Hepatic stellate cell (primary cell): ENCODE data around the gene EXOC4.
"Not testable (repeated sequence)": the region's sequence is repeated elsewhere in the genome, so short reads cannot be mapped to it uniquely, and the experiment has no call there.

ENCODE experiments used
- DNase-seq: peaks from one replicate; pipeline ENCODE4 v3.0.0; 2011; ENCODE audit warnings: low spot score

EXOC4 gene

GRCh38 chr7:133873631-133874030, 620.8 kb downstream of the EXOC4 start:
- DNase-seq: no peak

- no peak for DNase-seq
Measured at GRCh38 chr7:133883591-133883990, 630.7 kb downstream of the EXOC4 start.

GRCh38 chr7:133885213-133885612, 632.3 kb downstream of the EXOC4 start:
- DNase-seq: no peak

DNA sequence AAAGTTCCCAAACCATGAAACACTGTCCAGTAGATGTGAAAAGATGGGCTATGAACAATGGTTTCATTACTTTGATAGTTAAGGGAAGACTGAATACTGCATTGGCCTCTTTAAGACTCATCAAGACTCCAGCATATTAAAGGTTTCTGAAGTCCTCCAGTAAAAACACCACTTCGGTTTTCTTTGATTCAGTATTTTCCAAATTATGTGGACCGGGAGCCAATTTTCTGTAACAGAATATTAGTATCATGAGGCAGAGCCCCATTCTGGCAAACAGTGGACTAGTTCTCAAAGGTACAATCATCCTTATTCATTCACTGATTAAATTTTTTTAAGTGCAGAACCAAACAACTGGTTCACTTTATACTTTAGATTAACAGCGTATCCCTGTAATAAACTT, 633.2 kb downstream of the EXOC4 start:
- DNase-seq: no peak

DNA sequence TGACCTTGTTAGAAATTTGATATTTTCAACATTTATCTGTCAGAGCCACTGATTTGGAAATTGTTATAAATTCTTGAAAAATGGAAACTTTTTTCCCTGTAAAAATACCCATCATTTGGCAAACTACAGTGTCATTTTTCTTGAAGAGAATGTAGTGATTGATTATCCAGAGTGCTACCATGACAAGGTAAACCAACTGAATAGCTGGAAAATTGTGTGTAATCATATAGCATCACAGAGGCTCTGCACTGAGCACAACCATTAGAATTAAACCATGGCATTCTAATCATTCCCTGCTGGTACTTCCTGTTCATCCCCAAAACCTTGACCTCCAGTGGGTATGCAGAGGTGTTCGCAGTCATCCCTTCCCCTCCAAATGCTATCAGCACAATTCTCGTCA, 633.9 kb downstream of the EXOC4 start:
- DNase-seq: no peak

DNA sequence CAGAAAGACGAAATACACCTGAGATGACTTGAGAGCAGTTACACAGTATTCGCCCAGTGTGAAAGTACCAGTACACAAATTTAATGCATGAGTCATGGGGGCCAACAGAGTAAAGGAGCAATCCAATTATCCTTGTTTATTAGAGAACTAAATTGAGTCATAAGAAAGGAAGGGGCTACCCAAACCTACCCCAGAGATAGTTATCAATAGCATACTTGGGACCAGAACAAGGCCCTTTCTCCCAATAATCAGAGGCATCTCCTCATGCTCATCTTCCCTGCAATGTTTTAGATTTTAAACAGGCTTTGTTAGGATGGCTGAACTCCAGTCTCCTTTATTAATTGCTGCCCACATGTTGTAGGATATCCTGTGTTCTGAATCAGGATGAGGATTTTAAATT, 634.6 kb downstream of the EXOC4 start:
- DNase-seq: no peak

DNA sequence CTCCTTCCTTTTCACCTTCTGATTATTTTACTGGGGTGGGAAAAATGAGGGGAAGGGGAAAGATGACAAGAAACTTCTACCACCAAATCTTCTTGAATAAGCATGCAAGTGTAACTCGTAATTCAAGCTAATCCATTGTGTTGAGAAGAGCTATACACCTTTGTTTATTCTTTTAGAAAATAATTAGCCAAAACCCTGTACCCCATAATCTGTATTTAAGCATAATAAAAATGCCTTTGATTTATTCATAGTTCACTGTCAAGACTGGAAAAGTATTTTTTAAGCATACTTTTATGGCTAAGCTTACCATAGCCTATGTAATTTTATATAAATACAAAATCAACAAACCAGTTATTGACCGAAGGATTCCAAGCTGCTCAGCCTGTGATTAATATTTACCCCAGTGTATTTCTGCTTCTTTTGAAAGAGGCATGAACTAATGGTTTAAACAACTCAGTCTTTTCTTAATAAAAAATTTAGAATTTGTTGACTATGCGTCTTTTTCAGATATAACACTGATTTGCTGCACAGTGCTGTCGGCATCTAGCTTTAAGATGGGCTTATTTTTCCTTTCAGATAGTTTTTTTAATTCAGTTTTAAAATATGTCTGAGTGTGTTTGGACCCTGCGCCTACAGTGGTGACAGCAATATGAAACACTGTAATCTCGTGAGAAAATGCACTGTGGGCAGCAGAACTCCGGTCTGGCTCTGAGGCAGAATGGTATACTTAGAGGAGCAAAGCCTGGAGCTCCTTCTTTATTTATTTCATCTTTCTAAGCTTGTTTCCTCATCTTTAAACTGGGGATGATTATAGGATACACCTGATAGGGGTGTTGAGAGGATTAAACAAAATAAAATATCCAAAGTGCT, 635.4 kb downstream of the EXOC4 start:
- DNase-seq: no peak

DNA sequence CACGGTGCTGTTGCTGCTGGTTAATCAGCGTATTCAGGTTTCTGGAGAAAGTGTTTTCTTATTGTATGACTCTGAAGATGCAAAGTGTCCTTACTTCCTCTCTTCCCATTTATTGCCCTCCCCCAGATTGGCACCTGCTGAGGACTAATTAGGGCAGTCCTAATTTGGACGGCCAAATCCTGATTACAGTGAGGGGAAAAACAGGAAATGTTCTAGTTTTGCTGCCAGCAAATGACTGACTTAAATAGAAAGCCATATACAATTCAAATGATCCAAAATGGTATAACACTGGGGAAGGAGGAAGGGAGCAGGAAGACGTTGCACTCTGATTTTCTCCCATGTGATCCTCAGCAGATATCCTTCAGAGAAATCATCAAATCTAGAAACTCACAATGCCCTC, 651.9 kb downstream of the EXOC4 start:
- DNase-seq: no peak

GRCh38 chr7:133906553-133906952, 653.7 kb downstream of the EXOC4 start:
- not testable (repeated sequence) for DNase-seq

GRCh38 chr7:133910761-133911160, 657.9 kb downstream of the EXOC4 start:
- DNase-seq: no peak

DNA sequence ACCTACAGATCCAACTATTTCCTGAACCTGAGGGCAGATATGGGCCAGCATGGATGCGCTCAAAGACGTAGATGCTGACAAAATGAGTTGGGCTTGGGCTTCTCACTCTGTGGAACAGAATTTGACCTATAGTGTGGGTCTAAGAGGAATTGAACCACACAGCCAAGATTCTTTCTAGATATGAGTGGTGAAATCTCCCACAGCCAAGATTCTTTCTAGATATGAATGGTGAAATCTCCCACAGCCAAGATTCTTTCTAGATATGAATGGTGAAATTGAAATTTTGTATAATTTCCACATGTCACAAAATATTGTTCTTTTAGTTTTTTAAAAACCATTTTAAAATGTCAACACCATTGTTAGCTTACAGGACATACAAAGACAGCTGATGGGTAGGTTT, 658.8 kb downstream of the EXOC4 start:
- no peak for DNase-seq

- DNase-seq: peak; percentile 12
Measured at GRCh38 chr7:133912916-133913697, 660.2 kb downstream of the EXOC4 start.

DNA sequence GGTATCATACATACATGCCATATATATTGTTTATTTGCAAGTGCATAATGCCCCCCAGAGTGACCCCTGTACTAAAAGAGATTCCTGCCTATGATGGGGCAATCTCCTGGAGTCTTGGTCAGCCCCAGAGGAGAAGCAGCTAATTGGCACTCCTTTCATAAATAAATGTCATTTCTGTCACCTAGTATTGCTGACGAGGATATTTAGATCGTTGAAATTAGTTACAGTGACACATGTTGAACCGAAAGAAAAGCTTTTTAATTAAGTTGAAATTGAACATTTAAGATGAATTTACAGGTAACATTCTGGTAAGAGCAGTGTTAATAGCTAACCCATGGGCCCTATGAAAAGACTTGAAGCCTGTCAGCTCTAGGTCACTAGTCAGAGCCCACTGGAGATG, 663.7 kb downstream of the EXOC4 start:
- no peak for DNase-seq

GRCh38 chr7:133919810-133920209, 666.9 kb downstream of the EXOC4 start:
- no peak for DNase-seq

DNA sequence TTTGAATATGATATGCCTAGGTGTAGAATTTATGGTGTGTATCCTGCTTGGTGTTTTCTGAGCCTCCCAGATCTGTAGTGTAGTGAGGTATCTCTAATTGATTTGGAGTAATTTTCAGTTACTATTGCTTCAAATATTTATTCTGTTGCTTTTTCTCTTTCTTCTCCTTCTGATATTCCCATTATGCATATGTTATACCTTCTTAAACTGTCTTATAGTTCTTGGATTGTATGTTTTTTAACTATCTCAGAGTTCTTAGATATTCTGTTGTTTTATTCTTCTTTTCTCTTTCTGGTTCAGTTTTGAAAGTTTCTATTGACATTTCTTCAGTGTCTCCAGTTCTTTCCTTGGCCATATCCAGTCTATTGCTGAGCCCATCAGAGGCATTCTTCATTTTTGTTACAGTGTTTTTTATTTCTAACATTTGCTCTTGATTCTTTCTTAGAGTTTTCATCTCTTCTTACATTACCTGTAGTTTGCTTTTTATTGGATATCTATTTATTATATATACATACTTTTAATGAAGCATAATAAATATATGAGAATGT, 668.8 kb downstream of the EXOC4 start:
- no peak for DNase-seq

DNA sequence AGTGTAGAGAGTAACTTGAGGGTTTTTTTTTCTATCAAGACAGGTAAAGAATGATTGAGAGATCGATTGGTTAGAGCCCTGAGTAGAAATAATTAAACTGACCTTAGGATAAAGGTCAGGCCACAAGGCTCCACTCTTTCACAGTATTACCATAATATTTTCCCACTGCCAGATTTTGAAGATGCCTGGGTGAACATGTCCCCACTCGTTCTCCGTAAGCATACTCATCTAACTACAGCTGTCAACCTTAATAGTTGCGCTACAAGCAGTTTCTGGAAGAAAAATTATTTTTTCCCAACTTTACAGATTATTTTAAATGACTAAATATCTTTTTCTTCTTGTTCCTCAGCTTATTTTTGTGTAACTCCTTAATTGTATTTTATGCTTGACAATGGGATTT, 671.1 kb downstream of the EXOC4 start:
- no peak for DNase-seq

- no peak for DNase-seq
Measured at GRCh38 chr7:133931053-133931452, 678.2 kb downstream of the EXOC4 start.

DNA sequence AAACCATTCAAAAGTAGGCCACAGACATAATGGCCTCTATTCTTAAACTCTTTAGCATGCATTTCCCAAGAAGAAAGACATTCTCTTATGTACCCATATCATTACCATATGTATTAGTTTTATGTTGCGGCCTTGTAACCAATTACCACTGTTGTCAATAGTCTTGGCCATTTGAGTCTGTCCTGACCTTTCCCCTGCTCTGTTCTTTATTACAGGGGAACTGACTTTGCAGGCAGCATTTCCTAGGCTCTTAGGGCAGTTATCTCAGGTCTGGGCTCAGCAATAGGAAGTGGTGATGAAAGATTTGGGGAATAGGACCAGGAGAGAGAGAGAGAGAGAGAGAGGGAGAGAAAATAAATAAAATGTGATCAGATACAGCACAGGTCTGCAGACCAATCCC, 679.7 kb downstream of the EXOC4 start:
- no peak for DNase-seq

DNA sequence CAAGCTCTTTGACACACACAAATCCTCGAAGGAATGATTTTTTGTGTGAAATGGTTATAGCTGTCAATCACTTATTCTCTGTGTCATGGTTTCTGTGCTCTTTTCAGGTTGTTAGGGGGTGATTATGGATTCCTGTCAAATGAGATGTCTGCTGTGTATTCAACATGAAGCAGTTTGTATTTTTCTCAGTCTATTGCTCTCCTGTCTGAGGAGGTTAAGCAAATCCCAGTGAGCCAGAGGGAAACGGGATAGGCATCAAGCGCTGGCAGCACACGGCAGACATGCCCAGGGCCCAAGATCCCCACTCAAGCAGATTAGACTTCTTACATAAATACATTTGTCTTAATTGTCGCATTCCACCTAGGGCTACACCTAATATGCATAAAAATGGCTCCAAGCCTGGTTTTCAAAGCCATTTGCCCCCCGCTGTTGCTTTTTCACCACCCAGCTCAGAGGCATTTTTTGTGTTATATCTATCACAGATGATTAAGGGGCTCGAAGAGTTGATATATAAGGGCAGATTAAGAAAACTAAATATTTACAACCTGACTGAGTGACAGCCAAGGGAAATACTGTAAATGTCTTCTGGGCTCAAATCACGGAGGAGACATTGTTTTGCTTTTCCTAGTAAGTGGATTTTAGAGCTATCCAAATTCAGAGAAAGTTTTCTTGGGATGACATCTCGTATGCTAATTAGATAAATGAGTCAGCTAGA, 681.5 kb downstream of the EXOC4 start:
- DNase-seq: no peak

DNA sequence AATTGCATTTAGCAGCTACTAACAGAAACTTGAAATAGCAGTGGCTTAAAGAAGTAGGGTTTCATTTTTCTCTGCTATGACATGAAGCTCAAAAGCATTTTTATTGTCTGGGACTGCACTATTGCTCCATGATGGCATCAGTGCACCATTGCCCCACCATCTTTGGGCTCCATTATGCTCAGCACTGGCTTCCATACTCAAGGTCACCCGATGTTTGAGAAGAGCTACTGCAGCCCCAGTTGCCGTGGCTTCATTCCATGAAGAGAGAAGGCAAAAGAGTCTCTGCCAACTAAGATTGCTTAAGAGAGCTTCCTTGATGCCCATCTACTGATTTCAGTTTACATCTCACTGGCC, 682.1 kb downstream of the EXOC4 start:
- no peak for DNase-seq

DNA sequence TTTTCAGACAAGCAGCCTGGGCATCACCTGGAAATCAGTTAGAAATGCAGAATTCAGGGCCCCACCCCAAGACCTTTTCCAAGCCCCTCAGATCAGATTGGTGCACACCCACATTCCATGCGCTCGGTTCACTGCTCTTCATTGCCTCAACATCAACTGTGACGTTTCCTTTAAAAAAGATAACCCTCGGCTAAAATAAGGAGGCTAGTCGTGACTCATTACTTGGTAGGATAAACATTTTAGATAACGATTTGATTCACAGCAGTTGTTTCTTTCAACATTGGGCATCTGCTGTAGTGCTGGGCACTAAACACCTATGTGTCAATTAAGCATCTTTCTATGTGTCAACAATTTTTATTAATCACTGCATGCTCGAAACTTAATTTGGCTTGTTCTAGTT, 683.2 kb downstream of the EXOC4 start:
- DNase-seq: peak; percentile 21

GRCh38 chr7:133937786-133938185, 684.9 kb downstream of the EXOC4 start:
- no peak for DNase-seq

GRCh38 chr7:133940368-133940767, 687.5 kb downstream of the EXOC4 start:
- no peak for DNase-seq
